Measurements from ENCODE around the gene TACSTD2.
"Not testable (repeated sequence)": the region's sequence is repeated elsewhere in the genome, so short reads cannot be mapped to it uniquely, and the experiment has no call there.

TACSTD2 gene

GRCh38 chr1:58555393-58555792 lies 21.7 kb downstream of the TACSTD2 start:
- no peak for DNase-seq

GRCh38 chr1:58551186-58552140 lies 25.6 kb downstream of the TACSTD2 start:
- DNase-seq, result no peak

- not testable (repeated sequence) for DNase-seq
Observed at GRCh38 chr1:58549291-58549690, 27.8 kb downstream of the TACSTD2 start.

GRCh38 chr1:58548371-58548770 lies 28.7 kb downstream of the TACSTD2 start:
- no peak for DNase-seq

GRCh38 chr1:58546520-58547308 lies 30.3 kb downstream of the TACSTD2 start, which contains the start of gene OMA1:
TSS of gene OMA1 (minus strand) at chr1:58546726. CDS start at chr1:58539294, 7,432 bp downstream.
- DNase-seq, result peak; percentile 98

- peak; percentile 81 for DNase-seq
Observed at GRCh38 chr1:58545591-58546519, 31.2 kb downstream of the TACSTD2 start.

GRCh38 chr1:58543260-58543659 lies 33.8 kb downstream of the TACSTD2 start:
- DNase-seq, result no peak

- DNase-seq, result no peak
Observed at GRCh38 chr1:58539553-58539952, 37.5 kb downstream of the TACSTD2 start.

- no peak for DNase-seq
Observed at GRCh38 chr1:58538821-58539220, 38.2 kb downstream of the TACSTD2 start.

GRCh38 chr1:58531842-58532241 lies 45.2 kb downstream of the TACSTD2 start:
- DNase-seq, result not testable (repeated sequence)

GRCh38 chr1:58529284-58529683 lies 47.8 kb downstream of the TACSTD2 start:
- no peak for DNase-seq

- DNase-seq, result no peak
Observed at GRCh38 chr1:58528518-58528917, 48.5 kb downstream of the TACSTD2 start.

Data from stimulated activated CD8-positive, alpha-beta memory T cell treated with anti-CD3 and anti-CD28 coated beads, Interleukin-4, amount 100 ng/mL, for 48 hours (primary cell).